HG02852 (cell line): Measurements from ENCODE around the gene CD4.

Experiments
- ATAC-seq: cut with Tn5 transposase; IDR thresholded peaks from one replicate; pipeline ENCODE4 v1.9.1; 2021; ENCODE audit warnings: mild to moderate bottlenecking, moderate library complexity; ENCODE audit not compliant: unreplicated experiment

The CD4 gene

GRCh38 chr12:6765048-6765633, 24.2 kb upstream of the CD4 start:
- no peak for ATAC-seq

DNA sequence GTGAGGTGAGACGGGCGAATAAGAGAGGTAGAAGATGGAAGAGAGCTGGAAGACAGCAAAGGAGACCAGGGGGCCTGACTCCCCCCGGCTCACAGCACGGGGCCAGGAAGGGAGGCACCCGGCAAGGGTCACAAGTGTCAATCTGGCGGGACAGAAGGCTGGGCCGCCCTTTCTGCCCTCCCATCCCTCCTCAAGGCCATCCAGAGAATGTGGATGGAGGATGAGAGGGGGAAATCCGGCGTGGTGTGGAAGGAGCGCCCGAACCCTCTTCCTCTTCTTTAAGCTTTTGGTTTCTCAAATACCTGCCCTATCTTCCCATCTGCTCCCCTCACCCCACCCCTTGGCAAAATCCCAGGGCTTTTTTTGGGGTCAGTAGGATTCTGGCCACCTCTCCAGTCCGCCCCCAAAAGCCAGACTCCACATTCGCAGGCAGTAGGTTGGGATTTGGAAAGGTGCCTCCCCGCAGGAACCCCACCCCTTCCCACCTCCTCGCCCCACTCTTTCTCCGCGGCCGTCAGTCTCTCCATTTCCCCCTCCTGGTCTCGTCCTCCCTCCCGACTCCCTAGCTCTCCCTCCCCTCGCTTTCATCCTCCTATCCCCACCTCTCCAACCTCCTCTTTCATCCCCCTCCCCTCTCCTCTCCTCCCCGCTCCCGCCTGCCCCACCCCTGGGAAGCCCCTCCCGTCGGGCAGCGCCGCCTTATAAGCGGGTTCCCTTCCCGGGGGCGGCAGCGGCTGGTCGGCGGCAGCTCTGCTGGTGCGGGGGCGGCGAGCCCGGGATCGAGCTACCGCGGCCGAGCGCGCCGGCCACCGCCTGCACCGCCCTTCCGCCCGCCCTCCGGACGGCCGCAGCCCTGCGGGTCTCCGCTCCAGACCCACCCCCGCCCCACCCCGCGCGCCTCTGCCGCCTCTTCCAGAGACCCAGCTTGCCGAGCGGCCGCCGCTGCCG, 23.4 kb upstream of the CD4 start, which contains the start of gene PTMS:
Gene PTMS, plus strand, starts transcription at position 730 of the 948 bp plus-strand sequence. CDS start 343 bp downstream, outside the sequence.
- no peak for ATAC-seq

DNA sequence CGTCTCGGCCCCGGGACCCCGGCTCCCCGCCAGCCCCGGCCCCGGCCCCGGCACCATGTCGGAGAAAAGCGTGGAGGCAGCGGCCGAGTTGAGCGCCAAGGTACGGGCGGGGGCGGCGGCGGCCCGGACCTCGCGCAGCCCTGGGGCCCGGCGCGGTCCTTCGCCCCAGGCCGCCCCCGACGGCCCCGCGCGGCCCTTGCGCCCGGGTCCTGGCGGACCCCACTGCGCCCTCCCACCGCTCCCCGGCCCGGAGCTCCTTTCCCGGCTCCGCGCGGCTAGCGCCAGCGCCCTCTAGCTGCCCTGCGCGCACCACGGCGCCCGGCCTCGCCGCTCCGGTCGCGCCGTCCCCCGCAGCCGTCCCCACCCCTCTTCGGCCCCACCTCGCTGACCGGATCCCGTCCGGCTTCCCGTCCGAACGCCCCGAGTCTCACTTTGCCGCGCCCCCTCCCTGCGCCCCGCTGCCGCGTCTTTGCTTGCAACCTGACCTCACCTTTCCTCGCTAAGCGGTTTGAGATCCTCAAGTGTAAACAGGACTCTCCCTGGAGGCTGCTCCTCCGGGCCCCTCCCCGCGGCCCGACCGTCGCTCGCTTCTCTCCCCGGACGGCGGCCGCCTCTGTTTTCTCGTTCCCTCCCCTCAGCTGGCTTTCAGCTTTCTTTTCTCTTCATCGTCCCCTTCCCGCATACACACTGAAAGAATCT, 22.5 kb upstream of the CD4 start:
- ATAC-seq = no peak

GRCh38 chr12:6767353-6768319, 21.7 kb upstream of the CD4 start:
- no peak for ATAC-seq

DNA sequence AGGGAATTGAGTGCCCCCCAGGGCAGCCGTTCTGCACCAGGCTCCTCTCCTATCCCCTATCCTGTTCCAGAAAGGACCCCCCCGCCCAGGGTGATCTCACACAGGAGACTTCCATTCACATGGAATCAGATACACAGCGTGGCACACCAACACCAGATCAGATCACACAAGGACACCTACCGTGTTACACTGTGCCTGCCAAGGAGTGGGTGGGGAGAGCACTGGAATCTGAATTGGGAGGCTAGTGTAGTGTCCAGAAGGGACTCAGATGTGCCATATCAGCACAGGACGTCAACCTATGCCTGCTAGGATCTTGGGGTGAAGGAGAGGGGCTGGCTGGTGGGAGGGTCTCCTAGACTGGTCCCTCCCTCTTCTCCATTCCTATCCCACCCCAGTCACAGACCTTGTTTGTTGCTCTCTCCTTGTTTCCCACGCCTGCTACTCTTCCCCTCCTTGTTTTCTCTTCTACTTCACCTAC, 20.9 kb upstream of the CD4 start:
- no peak for ATAC-seq

GRCh38 chr12:6768990-6769389, 20.3 kb upstream of the CD4 start:
- ATAC-seq = no peak

GRCh38 chr12:6769666-6770065, 19.7 kb upstream of the CD4 start:
- no peak for ATAC-seq

DNA sequence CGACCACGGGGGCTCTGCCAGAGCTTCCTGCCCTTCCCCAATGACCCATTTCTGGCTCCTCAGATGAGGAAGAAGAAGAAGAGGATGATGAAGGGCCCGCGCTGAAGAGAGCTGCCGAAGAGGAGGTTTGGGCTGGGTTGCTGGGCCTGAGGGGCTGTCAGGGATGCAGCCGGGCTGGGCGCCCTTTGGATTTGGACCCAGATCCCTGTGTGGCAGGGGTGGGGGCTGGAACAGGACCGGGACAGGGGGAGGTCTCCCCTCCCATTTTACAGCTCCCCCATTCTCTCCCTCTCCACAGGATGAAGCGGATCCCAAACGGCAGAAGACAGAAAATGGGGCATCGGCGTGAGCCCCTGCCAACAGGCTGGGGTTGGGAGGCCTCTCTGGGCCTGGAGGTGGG, 19.2 kb upstream of the CD4 start:
- ATAC-seq = no peak

- no peak for ATAC-seq
Observed at GRCh38 chr12:6770600-6770999, 18.7 kb upstream of the CD4 start.

GRCh38 chr12:6771091-6771495, 18.2 kb upstream of the CD4 start:
- no peak for ATAC-seq

DNA sequence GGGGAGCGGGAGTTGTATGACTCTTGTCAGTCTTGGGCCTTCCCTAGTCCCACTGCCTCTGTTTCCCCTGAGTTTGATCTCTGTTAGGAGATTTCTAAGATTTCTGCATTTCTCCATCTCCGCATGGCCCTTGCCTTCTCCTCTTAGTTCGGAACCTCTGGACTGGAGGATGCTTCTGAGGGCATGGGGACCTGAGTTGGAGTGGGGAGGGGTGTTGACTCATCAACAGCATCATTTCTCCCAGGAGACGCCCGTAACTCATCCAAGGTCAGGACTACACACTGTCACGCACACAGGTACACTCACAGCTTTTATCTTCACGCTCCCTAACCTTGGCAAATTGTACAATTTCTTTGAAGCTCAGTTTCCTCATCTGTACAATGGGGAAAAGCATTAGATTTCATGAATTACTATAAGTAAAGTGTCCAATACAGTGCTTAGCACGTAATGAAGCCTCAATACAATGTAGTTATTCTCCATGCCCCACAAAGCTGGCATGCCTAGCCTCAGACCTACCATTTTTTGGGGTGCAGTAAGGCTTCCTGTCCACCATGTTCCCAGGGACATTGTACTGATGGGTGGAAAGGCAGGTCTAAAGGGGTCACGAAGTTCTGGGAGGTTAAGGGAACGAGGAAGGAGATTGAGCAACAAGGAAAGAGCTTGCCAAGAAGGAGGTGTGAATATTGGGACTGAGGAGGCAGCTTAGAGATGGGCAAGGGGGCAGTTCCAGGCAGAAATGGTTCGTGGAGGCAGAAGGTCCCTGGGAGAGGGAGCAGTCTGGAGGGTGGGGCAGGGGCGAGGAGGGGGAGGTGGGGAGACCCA, 17.6 kb upstream of the CD4 start:
- ATAC-seq = no peak

GRCh38 chr12:6772331-6772695, 17.0 kb upstream of the CD4 start, which contains the start of gene LAG3:
Gene LAG3, plus strand, starts transcription at chr12:6772520. Its CDS starts 333 bp downstream, at chr12:6772853.
- no peak for ATAC-seq

GRCh38 chr12:6772726-6773589, 16.4 kb upstream of the CD4 start:
- no peak for ATAC-seq

DNA sequence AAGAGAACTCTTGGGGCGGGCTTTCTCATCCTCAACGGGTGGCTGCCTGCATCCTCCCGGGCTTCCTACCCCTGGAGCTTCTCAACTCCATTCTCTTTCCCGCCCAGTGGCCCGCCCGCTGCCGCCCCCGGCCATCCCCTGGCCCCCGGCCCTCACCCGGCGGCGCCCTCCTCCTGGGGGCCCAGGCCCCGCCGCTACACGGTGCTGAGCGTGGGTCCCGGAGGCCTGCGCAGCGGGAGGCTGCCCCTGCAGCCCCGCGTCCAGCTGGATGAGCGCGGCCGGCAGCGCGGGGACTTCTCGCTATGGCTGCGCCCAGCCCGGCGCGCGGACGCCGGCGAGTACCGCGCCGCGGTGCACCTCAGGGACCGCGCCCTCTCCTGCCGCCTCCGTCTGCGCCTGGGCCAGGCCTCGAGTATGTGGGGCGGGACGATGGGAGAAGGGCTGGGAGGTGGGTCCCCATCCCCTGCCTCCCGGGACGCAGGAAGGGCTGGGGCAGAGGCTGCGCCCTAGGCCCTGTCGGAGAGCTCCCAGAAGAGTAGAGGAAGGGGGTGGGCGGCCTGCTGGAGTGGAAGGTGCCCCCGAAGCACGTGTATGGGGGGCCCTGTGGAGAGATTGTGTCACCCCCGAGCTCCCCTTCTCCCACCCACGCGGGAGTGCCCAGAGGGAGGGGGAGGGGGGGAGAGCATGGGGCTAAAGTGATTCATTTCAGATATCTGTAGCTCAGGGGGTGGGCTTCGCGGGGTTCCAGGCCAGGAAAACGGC, 15.6 kb upstream of the CD4 start:
- ATAC-seq = no peak

DNA sequence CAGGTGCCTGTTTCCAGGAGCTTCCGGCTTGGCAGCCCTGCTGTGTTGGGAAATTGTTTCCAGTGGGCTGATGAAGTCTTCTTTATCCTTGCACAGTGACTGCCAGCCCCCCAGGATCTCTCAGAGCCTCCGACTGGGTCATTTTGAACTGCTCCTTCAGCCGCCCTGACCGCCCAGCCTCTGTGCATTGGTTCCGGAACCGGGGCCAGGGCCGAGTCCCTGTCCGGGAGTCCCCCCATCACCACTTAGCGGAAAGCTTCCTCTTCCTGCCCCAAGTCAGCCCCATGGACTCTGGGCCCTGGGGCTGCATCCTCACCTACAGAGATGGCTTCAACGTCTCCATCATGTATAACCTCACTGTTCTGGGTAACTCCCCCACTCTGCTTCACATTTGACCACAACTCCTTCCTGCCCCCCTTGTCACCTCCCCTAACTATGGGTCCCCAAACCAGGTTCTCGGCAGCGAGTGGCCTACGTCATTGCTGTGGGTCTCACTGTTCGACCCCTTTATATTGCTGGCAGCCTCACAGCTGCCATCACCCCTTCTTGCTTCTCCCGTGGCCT, 14.7 kb upstream of the CD4 start:
- ATAC-seq = no peak

DNA sequence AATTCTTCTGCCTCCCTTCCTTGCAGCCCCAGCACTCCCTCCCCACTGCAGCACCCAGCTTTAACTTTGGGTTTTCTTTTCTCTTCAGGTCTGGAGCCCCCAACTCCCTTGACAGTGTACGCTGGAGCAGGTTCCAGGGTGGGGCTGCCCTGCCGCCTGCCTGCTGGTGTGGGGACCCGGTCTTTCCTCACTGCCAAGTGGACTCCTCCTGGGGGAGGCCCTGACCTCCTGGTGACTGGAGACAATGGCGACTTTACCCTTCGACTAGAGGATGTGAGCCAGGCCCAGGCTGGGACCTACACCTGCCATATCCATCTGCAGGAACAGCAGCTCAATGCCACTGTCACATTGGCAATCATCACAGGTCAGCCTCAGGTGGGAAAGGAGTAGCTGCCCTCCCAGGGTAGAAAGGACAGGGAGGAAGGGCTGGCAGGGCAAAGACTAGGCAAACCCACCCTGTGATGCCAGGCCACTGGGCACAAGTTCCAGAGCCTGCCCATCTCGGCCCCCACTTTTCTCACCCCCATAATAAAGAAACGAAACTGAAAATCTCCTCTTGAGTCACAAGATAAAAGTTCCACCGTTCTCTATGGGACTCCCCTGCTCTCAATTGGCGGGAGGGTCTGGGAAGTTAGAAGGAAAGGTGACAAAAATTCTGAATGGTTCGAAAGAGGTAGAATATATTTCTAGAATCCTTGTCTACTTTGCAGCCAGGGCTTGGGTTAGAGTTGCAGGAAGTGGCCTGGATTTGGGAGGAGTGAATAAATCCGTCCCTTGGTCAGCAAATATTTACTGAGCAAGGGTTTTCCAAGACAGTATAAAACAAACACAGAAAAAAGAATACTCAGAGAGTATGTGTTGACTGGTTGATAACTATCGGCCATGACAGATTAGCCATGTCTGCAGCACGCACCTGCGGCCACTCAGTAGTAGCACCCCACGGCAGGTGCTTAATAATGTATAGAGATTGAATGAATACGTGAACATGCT, 13.8 kb upstream of the CD4 start:
- ATAC-seq = no peak
